Endometrium (tissue), 2 donors: ENCODE data around the gene GNG12.

Source experiments
- FAIRE-seq: peaks from 2 replicates; lab custom pipeline; 2012; peaks lifted over from hg19 to GRCh38; lab: Jason Lieb, UNC
- donor health status: control.
- donor health status: control.

GNG12 gene

GRCh38 chr1:67752306-67752705 is 81.0 kb downstream of the GNG12 start:
- FAIRE-seq = no peak

GRCh38 chr1:67750691-67751054 is 82.6 kb downstream of the GNG12 start:
- no peak for FAIRE-seq

- FAIRE-seq = no peak
Observed at GRCh38 chr1:67749844-67750690, 83.2 kb downstream of the GNG12 start.

- FAIRE-seq = no peak
Observed at GRCh38 chr1:67749263-67749843, 83.9 kb downstream of the GNG12 start.

GRCh38 chr1:67748630-67749029 is 84.6 kb downstream of the GNG12 start:
- peak; percentile 90 for FAIRE-seq

- no peak for FAIRE-seq
Observed at GRCh38 chr1:67747671-67748546, 85.4 kb downstream of the GNG12 start.

GRCh38 chr1:67745875-67746698 is 87.2 kb downstream of the GNG12 start:
- FAIRE-seq = no peak

GRCh38 chr1:67743072-67743725 is 90.1 kb downstream of the GNG12 start:
- no peak for FAIRE-seq

- FAIRE-seq = no peak
Observed at GRCh38 chr1:67741736-67742135, 91.5 kb downstream of the GNG12 start.

- no peak for FAIRE-seq
Observed at GRCh38 chr1:67741121-67741520, 92.1 kb downstream of the GNG12 start.

GRCh38 chr1:67740543-67740942 is 92.7 kb downstream of the GNG12 start:
- FAIRE-seq = no peak

GRCh38 chr1:67739361-67739760 is 93.9 kb downstream of the GNG12 start:
- no peak for FAIRE-seq

GRCh38 chr1:67738401-67738800 is 94.9 kb downstream of the GNG12 start:
- no peak for FAIRE-seq

GRCh38 chr1:67737875-67738274 is 95.4 kb downstream of the GNG12 start:
- no peak for FAIRE-seq

- no peak for FAIRE-seq
Observed at GRCh38 chr1:67736750-67737149, 96.5 kb downstream of the GNG12 start.

GRCh38 chr1:67735806-67736627 is 97.2 kb downstream of the GNG12 start:
- no peak for FAIRE-seq

- no peak for FAIRE-seq
Observed at GRCh38 chr1:67735206-67735605, 98.1 kb downstream of the GNG12 start.

GRCh38 chr1:67734323-67734690 is 99.0 kb downstream of the GNG12 start:
- no peak for FAIRE-seq

GRCh38 chr1:67733681-67734322 is 99.5 kb downstream of the GNG12 start:
- FAIRE-seq = no peak

GRCh38 chr1:67732750-67733151 is 100.5 kb downstream of the GNG12 start:
- FAIRE-seq = no peak
